ENCODE results near the gene FBXO24.
A peak's percentile ranks its signal among the peaks of the same experiment; 100 is the strongest.

The FBXO24 gene

GRCh38 chr7:100575206-100575631 is 10.9 kb upstream of the FBXO24 start:
- DNase-seq = no peak

DNA sequence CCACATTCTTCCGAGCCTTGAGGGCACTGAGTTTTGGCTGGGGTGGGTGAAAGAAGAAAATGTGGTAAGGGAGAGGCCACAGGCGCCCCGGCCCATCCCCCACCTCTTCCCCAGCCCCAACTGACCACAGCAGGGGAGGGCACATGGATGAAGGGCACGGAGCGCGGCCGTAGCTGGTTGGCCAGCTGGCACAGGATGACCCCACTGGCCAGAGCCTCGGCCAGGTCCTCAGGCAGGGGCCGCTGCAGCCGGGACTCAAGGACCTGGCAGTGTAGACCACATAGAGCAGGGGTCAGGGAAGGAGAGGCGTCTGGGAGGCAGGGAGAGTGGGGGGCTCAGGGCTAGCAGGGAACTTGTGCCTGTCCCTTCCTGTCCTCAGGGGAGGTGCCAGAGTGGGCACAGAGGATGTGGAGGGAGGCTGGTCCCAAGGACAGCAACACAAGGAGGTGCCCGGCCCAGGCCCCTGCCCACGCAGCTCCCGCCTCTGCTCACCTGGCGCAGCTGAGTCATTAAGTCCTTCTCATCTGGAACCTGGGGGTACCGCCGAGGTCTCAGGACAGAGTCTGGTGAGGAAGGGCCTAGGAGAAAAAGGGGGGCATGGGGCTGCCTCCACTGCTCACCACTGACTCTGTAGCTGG is 10.3 kb upstream of the FBXO24 start:
- DNase-seq = no peak

DNA sequence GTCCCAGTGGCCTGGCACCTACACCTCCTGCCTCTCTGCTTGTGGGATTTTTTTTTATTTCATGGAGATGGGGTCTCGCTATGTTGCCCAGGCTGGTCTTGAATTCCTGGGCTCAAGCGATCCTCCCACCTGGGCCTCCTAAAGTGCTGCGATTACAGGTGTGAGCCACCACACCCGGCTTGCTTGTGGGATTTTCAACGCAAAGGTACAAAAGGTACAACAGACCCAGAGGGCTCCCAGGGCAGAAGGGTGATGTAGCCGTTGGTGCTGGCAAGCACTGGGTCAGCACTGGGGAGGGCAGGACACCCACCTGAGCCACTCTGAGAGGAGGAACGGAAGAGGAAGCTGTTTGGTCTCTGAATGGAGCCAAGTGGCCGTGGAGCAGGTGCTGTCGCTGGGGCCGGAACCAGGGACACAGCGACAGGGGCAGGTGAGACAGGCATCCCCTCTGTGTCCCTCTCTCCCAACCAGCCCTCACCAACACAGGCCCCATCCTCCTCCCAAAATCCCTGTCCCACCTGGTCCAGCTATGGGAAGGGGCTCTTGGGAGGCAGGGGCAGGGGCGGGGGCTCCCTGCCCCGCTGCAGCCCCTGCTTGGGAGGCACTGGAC is 9.6 kb upstream of the FBXO24 start:
- DNase-seq = no peak

- DNase-seq = no peak
Measured at GRCh38 chr7:100577103-100577502, 9.0 kb upstream of the FBXO24 start.

DNA sequence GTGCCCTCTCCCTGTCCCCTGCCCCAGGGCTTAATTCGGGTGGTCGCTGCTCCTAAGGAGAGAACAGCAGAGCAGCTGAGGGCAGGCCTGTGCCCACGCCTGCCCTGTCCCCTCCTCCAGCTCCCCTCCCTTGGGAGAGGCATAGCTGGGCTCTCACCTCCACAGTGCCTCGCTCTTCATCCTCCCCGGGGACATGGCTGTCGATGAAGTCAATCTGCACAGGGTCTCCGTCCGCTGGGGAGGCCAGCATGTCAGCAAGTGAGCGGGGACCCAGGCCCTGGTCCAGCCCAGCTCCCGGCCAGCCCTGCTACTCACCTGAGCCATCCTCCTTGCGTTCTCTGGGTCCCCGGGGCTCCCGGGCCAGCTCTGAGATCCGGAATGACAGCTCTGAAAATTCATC is 8.6 kb upstream of the FBXO24 start:
- DNase-seq = no peak

DNA sequence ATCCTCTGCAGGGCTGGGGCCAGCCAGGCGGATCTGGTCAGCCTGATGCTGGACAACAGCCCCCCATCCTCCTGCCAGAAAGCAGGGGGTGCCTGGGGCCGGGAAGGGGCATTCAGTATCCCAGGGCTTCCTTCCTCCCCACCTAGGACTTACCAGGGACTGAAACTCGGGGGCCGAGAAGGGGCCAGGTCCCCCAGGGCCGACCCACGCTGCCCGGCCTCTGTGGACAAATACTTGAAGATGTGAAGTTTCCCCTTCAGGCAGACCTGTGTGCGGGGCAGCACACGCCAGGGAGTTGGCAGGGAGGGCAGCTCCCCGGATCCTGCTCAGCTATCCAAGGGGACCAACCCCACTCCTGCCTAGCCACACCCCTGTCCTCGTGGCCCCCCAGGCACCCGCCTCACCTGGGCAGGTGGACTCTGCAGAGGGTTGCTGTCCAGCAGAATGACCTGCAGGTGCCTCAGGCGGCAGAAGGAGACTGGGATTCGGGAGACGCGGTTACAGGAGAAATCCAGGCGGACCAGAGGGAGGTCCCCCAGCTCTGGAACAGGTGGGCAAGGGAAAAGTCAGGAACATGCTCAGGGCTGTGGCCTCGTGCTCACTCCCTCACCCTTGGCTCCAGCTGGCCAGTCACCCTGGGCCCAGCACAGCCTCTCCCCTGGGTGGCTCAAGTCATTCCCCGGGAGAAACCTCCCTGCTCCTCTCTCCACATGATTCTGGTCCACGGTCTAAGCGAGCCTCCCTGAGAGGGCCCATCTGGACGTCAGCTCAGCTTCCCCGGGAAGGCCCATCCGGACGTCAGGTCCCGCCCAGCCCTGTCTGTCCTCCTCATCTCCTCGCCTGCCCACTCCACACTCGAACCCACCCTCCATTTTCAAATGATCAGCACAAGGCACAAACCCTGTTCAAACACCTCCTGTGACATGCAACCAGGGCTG is 7.6 kb upstream of the FBXO24 start:
- no peak for DNase-seq

GRCh38 chr7:100580466-100581283 is 5.5 kb upstream of the FBXO24 start:
- no peak for DNase-seq

DNA sequence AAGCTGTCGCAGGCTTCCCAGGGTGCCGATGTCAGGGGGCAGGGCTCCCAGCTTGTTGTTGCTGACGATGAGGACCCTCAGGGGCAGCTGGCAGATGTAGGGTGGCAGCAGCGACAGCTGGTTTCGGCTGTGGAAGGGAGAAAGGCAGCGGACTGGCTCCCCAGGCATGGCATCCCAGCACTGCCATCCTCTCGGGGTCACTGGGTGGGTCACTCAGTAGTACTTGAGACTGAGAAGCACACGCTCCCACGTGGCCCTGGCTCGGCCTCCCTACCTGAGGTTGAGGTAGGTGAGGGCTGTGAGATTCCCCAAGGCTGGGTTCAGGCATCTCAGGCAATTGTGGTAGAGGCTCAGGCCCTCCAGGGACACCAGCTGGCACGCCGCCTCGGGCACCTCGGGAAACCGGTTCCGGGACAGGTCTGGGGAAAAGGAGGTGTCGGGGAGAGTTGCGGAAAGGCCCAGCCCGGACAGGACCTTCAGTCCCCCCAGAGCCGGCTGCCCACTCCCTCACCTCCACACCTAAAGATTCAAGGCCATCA is 4.0 kb upstream of the FBXO24 start:
- no peak for DNase-seq

GRCh38 chr7:100582650-100583049 is 3.5 kb upstream of the FBXO24 start:
- DNase-seq = no peak

- DNase-seq = no peak
Measured at GRCh38 chr7:100583132-100584053, 2.7 kb upstream of the FBXO24 start.

GRCh38 chr7:100584054-100584682 is 2.0 kb upstream of the FBXO24 start:
- DNase-seq = no peak

DNA sequence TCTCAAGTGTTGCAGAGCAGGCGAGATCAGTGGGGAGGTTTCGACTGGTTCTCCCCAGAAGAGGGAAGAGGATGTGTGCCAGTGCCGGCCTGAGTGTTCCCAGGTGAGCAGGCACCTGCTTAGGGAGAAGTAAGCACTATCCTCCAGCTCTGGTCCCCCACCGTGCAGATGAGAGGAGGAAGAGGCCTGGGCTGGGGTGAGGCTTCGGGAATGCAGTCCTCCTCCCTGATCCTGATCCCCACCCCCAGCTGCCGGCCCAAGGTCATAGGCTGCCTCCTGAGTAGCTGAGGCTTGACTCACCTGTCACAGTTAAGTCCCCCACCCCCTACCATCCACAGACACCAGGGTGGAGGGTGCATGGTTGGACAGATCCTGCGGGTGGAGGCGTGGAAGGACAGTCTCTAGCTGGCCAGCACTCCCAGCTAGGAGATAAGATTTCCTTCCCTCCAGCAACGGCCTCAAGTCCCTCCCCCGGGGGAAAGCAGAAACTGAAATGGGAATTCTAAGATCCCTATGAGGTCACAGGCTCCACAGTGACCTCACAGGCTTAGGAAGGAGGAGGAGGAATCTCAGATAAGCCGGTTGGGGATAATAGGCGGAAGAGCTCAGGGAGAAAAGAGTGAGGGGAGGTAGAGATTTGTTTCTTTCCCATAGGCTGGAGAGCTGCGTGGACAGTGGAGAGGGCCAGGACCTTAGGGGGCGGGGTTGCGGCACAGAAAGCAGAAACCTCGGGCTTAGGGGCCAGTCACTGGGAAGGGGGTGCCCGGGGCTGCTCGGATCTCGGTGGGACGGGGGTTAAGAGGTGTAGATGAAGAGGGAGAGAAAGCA is 1.2 kb upstream of the FBXO24 start:
- DNase-seq = peak; percentile 63

DNA sequence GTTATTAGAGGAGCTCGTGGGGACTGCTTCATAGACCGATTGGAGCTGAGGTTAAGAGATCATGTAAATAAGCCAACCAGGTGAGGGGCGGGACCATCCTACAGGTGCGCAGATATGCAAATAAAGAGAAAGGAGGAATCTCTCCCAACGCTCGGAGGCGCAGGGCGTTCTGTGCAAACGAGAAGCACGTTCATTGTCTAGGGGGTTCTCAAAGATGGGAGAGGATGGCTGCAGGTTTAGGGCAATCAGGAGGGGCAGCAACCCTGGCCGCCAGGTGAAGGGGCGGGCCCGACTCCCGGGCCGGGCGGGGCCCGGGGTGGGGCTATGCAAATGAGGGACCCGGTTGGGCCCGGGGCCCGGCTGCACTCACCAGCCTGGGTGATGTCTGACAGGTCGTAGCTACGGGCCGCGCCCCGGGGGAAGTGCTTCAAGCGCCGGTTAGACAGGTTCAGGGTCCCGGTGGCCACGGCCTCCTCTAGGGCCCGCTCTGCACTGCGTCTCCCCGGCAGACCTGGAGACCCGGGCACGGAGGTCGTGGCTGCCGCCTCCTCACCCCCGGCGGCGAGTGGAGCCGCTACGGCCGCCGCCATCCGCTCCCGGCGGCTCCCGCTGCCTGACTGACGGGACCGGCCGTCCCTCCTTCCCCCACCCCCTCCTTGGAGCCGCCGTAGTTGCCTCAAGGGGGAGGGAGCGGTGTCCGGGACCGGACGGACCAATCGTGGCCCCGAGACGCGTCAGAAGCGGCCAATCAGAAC is 440 bp upstream of the FBXO24 start, which contains the start of gene LRCH4:
Gene LRCH4, minus strand, starts transcription at position 619 of the 755 bp plus-strand sequence. Its CDS starts 29 bp downstream, at position 590.
- DNase-seq = peak; percentile 78

- DNase-seq = no peak
Measured at GRCh38 chr7:100588438-100588837, 2.3 kb downstream of the FBXO24 start.

DNA sequence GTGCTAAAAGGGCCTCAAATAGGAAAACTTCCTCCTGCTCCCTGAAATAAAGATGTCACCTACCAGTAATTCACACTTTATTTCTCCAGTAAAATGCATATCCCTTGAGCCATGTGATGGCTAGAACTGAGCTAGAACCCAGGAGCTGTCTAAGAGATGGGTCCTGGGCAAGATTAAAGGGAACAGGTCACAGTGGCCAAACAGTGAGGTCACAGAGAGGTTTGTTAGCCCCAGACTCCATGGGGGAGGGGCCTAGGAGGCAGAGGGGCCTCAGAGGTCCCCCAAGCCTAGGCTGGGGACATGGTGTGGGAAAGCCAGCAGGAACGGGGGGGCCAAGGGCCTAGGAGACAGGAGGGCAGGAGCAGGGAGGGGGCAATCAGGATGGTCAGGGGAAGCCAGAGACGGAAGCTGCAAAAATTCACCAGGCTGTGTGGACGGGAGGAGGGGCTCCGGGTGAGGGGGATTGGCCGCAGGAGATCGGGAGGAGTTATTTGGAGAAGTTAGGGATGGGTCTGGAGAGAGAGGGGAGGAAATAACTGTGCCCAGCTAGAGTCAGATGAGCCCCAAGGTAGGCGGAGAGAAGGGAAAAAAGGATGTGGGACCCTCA is 3.3 kb downstream of the FBXO24 start:
- DNase-seq = no peak

DNA sequence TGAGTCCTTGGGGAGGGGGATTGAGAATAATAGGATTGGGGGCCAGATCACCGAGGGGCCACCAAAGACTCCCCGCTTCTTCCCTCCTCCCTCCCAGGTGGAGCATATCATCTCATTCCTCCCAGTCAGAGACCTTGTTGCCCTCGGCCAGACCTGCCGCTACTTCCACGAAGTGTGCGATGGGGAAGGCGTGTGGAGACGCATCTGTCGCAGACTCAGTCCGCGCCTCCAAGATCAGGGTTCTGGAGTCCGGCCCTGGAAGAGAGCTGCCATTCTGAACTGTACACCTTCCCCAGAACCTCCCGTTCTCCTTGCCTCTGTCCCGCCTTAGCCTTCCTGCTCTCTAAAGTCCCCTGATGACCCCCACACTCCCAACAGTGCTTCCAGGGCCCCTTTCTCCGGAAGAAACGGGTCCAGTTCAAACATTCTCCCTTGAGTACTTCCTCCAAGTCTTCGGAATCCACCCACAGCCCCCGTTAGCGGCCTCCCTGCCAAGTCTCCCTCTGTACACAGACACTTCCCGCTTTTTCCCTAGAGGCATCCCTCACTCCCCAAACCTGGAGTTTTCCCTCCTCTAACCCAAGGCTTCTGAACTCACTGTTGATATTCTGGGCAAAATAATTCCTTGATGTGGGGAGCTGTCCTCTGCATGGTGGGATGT is 4.1 kb downstream of the FBXO24 start:
- no peak for DNase-seq

DNA sequence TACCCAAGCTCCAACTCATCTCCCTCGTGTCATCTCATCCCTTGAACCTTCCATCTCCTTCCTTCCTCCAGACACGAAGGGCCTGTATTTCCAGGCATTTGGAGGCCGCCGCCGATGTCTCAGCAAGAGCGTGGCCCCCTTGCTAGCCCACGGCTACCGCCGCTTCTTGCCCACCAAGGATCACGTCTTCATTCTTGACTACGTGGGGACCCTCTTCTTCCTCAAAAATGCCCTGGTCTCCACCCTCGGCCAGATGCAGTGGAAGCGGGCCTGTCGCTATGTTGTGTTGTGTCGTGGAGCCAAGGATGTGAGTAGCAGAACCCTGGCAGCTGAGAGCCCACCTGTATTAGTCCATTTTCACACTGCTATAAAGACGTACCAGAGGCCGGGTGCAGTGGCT is 5.5 kb downstream of the FBXO24 start:
- no peak for DNase-seq

GRCh38 chr7:100595188-100595587 is 9.1 kb downstream of the FBXO24 start:
- no peak for DNase-seq
